ENCODE measurements around the gene CHST11.

The CHST11 gene

DNA sequence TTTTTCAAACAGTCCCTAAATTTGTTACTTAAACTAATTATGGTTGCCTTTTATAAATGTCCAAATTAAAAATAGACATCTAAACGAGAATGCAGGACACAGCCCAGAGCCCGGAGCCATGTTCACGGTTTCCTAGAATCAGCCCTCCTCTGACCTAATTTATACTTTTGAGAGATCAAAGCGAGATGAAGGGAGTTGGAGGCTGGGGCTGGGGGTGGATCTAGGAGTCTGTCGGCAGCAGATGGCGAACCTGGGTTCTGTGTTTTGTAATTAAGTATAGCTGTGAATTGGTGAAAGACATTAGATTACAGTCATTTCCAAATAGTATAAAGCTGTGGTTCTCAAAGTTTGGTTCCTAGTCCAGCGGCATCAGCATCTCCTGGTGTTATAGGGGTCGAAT, 291.2 kb downstream of the CHST11 start:
- Histone ChIP-seq H3K4me2 (ENCODE audit: low read length) (no peak overlapping the region), H3K4me3 (ENCODE audit: low read length) (no peak overlapping the region), H3K27ac (ENCODE audit: low read depth, low read length) (no peak overlapping the region), H3K9me2 (replicated peaks; ENCODE audit: control insufficient read depth, low read length) (no peaks in the 10 kb centered on the region), H3K4me1 (ENCODE audit: control insufficient read depth, low read length) (peaks cover 35% of the 10 kb centered on the region), H3K27me3 (ENCODE audit: control insufficient read depth, low read length) (peaks cover 18% of the 10 kb centered on the region; the same call in 1 of the 2 replicates), H3K9me3 (ENCODE audit: control insufficient read depth, insufficient read depth, low read length) (no peaks in the 10 kb centered on the region), H3K36me3 (ENCODE audit: control insufficient read depth, low read length) (no peaks in the 10 kb centered on the region), H4K20me1 (ENCODE audit: control insufficient read depth, insufficient read depth, low read depth, low read length) (peaks cover 3% of the 10 kb centered on the region; the same call in 1 of the 2 replicates), H3F3A (ENCODE audit: control insufficient read depth, insufficient read depth) (no peaks in the 10 kb centered on the region), H3K79me2 (ENCODE audit: control insufficient read depth, low read length) (no peaks in the 10 kb centered on the region)
- no peak for TF ChIP-seq EZH2phosphoT487 (IDR thresholded peaks at IDR 0.05; ENCODE audit: borderline replicate concordance, low read length)
- TF ChIP-seq, protein P1, sequence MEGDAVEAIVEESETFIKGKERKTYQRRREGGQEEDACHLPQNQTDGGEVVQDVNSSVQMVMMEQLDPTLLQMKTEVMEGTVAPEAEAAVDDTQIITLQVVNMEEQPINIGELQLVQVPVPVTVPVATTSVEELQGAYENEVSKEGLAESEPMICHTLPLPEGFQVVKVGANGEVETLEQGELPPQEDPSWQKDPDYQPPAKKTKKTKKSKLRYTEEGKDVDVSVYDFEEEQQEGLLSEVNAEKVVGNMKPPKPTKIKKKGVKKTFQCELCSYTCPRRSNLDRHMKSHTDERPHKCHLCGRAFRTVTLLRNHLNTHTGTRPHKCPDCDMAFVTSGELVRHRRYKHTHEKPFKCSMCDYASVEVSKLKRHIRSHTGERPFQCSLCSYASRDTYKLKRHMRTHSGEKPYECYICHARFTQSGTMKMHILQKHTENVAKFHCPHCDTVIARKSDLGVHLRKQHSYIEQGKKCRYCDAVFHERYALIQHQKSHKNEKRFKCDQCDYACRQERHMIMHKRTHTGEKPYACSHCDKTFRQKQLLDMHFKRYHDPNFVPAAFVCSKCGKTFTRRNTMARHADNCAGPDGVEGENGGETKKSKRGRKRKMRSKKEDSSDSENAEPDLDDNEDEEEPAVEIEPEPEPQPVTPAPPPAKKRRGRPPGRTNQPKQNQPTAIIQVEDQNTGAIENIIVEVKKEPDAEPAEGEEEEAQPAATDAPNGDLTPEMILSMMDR (IDR thresholded peaks at IDR 0.05; ENCODE audit: low read depth, low read length, poor library complexity, severe bottlenecking) = no peak

DNA sequence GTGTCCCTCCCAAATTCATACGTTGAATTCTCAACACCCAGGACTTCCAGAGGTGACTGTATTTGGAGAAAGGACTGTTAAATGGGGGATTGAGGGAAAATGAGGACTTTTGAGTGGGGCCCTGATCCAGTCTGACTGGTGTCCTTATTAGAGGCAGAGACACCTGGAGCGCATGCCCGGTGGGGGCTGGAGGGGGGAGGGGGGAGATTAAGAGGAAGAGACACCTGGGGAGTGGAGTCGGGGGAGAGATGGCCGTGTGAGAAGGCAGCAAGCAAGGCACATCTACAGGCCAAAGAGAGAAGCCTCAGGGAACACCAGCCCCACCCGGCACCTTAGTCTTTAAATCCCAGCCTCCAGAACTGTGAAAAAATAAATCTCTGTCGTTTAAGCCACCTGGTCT, 291.6 kb downstream of the CHST11 start:
- H3K27me3 ChIP-seq (ENCODE audit: control insufficient read depth, low read length) = peaks cover 18% of the 10 kb centered on the region; the same call in 1 of the 2 replicates
- TF ChIP-seq EZH2phosphoT487 (IDR thresholded peaks at IDR 0.05; ENCODE audit: borderline replicate concordance, low read length) = no peak
- TF ChIP-seq, protein P1 (IDR thresholded peaks at IDR 0.05; ENCODE audit: low read depth, low read length, poor library complexity, severe bottlenecking) = no peak
- no peaks in the 10 kb centered on the region for H3K9me2 ChIP-seq (replicated peaks; ENCODE audit: control insufficient read depth, low read length)
- no peaks in the 10 kb centered on the region for H3F3A ChIP-seq (ENCODE audit: control insufficient read depth, insufficient read depth)
- peaks cover 31% of the 10 kb centered on the region for H3K4me1 ChIP-seq (ENCODE audit: control insufficient read depth, low read length)
- peaks cover 3% of the 10 kb centered on the region; the same call in 1 of the 2 replicates for H4K20me1 ChIP-seq (ENCODE audit: control insufficient read depth, insufficient read depth, low read depth, low read length)
- no peaks in the 10 kb centered on the region for H3K79me2 ChIP-seq (ENCODE audit: control insufficient read depth, low read length)
- H3K4me3 ChIP-seq (ENCODE audit: low read length) = no peak overlapping the region
- no peak overlapping the region for H3K27ac ChIP-seq (ENCODE audit: low read depth, low read length)
- H3K36me3 ChIP-seq (ENCODE audit: control insufficient read depth, low read length) = no peaks in the 10 kb centered on the region
- H3K9me3 ChIP-seq (ENCODE audit: control insufficient read depth, insufficient read depth, low read length) = no peaks in the 10 kb centered on the region
- H3K4me2 ChIP-seq (ENCODE audit: low read length) = no peak overlapping the region

DNA sequence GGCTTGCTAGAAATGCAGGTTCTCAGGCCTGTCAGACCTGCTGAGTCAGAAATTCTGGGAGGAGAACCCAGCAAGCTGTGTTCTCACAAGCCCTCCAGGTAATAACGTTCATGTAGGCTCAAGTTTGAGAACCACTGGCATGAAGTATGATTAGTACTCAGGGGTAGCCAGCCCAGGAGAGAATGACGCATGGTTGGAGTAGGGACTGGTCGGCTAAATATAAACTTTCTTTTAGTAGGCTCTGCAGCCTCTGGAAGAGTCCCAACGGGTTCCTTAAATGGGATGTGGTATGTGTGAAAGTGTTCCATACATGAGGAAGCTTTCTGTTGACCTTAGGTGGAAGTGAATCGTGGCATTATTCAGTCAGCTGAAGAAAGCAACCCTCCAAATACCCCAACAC, 292.0 kb downstream of the CHST11 start:
- no peaks in the 10 kb centered on the region for H3F3A ChIP-seq (ENCODE audit: control insufficient read depth, insufficient read depth)
- H3K4me1 ChIP-seq (ENCODE audit: control insufficient read depth, low read length) = peaks cover 28% of the 10 kb centered on the region
- no peaks in the 10 kb centered on the region for H3K9me3 ChIP-seq (ENCODE audit: control insufficient read depth, insufficient read depth, low read length)
- H3K27me3 ChIP-seq (ENCODE audit: control insufficient read depth, low read length) = peaks cover 18% of the 10 kb centered on the region; the same call in 1 of the 2 replicates
- H3K36me3 ChIP-seq (ENCODE audit: control insufficient read depth, low read length) = no peaks in the 10 kb centered on the region
- peaks cover 3% of the 10 kb centered on the region; the same call in 1 of the 2 replicates for H4K20me1 ChIP-seq (ENCODE audit: control insufficient read depth, insufficient read depth, low read depth, low read length)
- H3K27ac ChIP-seq (ENCODE audit: low read depth, low read length) = no peak overlapping the region
- TF ChIP-seq, protein P1 (IDR thresholded peaks at IDR 0.05; ENCODE audit: low read depth, low read length, poor library complexity, severe bottlenecking) = no peak
- no peak for TF ChIP-seq EZH2phosphoT487 (IDR thresholded peaks at IDR 0.05; ENCODE audit: borderline replicate concordance, low read length)
- H3K4me2 ChIP-seq (ENCODE audit: low read length) = no peak overlapping the region
- H3K4me3 ChIP-seq (ENCODE audit: low read length) = no peak overlapping the region
- H3K79me2 ChIP-seq (ENCODE audit: control insufficient read depth, low read length) = no peaks in the 10 kb centered on the region
- H3K9me2 ChIP-seq (replicated peaks; ENCODE audit: control insufficient read depth, low read length) = no peaks in the 10 kb centered on the region

Measured in DOHH2 (cell line).